ENCODE measurements around the gene GAD1.

DNA sequence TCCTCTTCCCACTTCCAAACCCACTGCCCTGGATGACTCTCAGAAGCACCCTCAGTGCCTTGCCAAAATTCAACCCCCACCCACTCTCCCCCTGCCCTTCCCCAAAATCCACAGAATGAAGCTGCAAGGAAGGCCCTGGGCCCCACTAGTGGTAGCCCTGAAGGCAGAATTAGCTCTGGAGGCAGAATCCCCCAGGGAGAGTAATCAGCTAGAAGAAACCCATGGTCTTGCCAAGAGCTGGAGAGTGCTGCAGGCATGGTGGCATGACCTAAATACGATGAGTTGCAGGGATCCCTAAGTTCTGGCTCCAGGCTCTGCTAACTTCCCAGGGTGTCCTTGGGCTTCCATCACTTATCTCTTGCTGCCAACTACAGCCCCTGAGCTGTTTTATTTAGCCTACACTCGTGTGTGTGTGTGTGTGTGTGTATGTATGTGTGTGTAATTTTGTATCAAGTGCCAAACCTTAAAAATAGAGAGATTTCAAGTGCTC lies 7.9 kb downstream of the GAD1 start:
- TF ChIP-seq EZH2 (IDR thresholded peaks at IDR 0.05; ENCODE audit: insufficient read depth, poor library complexity, severe bottlenecking) (no peak), EZH2phosphoT487 (IDR thresholded peaks at IDR 0.05; ENCODE audit: insufficient read depth, low read depth) (no peak)
